Calu3 (cell line): ENCODE measurements around the gene IZUMO4. TPM values are rescaled to one million over a fixed set of nuclear protein-coding genes. Genes with fewer than 3 reads are reported as not detected.

Experiments used
- BruUV-seq: library from RNA; stranded (reverse); fragments of 400-500 nt; replicated peaks from 2 replicates; lab custom pipeline; 2021; lab: Mats Ljungman, UMichigan
- CTCF ChIA-PET: fragments of 300-600 bp; sonication (Branson Sonifier 250); formaldehyde crosslinking; loops from one replicate; lab custom pipeline; 2022; ENCODE audit warnings: antibody characterized with exemption; lab: Charles Lee
- DNase-seq: peaks from one replicate; pipeline ENCODE4 v3.0.0; 2022
- H3K27ac Mint-ChIP-seq: one replicate; pipeline ENCODE4 v1.8.0; 2022; ENCODE audit warnings: mixed read lengths; ENCODE audit not compliant: unreplicated experiment
- H3K27me3 Mint-ChIP-seq: one replicate; pipeline ENCODE4 v1.8.0; 2022; ENCODE audit warnings: mixed read lengths; ENCODE audit not compliant: unreplicated experiment
- H3K36me3 Mint-ChIP-seq: one replicate; pipeline ENCODE4 v1.8.0; 2022; ENCODE audit warnings: mild to moderate bottlenecking, moderate library complexity, mixed read lengths; ENCODE audit not compliant: insufficient read depth, unreplicated experiment
- H3K4me1 Mint-ChIP-seq: one replicate; pipeline ENCODE4 v1.8.0; 2022; ENCODE audit warnings: mild to moderate bottlenecking, low read depth, mixed read lengths; ENCODE audit not compliant: unreplicated experiment
- H3K4me3 Mint-ChIP-seq: one replicate; pipeline ENCODE4 v1.8.0; 2022; ENCODE audit warnings: mild to moderate bottlenecking, low read depth, moderate library complexity, mixed read lengths; ENCODE audit not compliant: unreplicated experiment
- H3K9me3 Mint-ChIP-seq: one replicate; pipeline ENCODE4 v1.8.0; 2022; ENCODE audit warnings: low read depth, mixed read lengths; ENCODE audit not compliant: unreplicated experiment
- CTCF ChIP-seq: fragments of 200-600 bp; IDR thresholded peaks from one replicate; pipeline ENCODE4 v1.8.0; 2022; ENCODE audit warnings: antibody characterized with exemption; ENCODE audit not compliant: unreplicated experiment
- intact Hi-C: fragments of 100-400 bp; cut with micrococcal nuclease; formaldehyde crosslinking; loops from one replicate; pipeline ENCODE4 v1.10.0; 2022; ENCODE audit not compliant: unreplicated experiment
- total RNA-seq: library from RNA; stranded (reverse); gene quantifications from 2 replicates; pipeline ENCODE4 v1.2.3, GENCODE V29; 2022

IZUMO4 gene
- total RNA-seq, 1 experiment from 2014 or later, result 2.7 TPM

- H3K27me3 Mint-ChIP-seq, result no peaks in the 10 kb centered on the region
- intact Hi-C loops, result no loop called here
- H3K9me3 Mint-ChIP-seq, result no peaks in the 10 kb centered on the region
- DNase-seq, result no peak
- CTCF ChIA-PET, result no interaction called here
- peaks cover 52% of the 10 kb centered on the region for H3K36me3 Mint-ChIP-seq
- peak overlapping the region; percentile 74 for H3K4me3 Mint-ChIP-seq
- no peaks in the 10 kb centered on the region for H3K4me1 Mint-ChIP-seq
- BruUV-seq, result no TSS peak
- H3K27ac Mint-ChIP-seq, result peak overlapping the region; percentile 70
- TF ChIP-seq CTCF, result no peak
Observed at GRCh38 chr19:2048959-2049740, 47.6 kb upstream of the IZUMO4 start.

GRCh38 chr19:2049741-2050348 is 46.9 kb upstream of the IZUMO4 start:
- DNase-seq, result peak; percentile 69
- intact Hi-C loops, result no loop called here

GRCh38 chr19:2050349-2050990 is 46.2 kb upstream of the IZUMO4 start:
- BruUV-seq, result TSS peak; percentile 86
- no peak for TF ChIP-seq CTCF
- no peaks in the 10 kb centered on the region for H3K4me1 Mint-ChIP-seq
- intact Hi-C loops, result no loop called here
- peaks cover 45% of the 10 kb centered on the region for H3K36me3 Mint-ChIP-seq
- CTCF ChIA-PET, result no interaction called here
- no peaks in the 10 kb centered on the region for H3K9me3 Mint-ChIP-seq
- H3K27ac Mint-ChIP-seq, result peak overlapping the region; percentile 70
- DNase-seq, result no peak
- H3K4me3 Mint-ChIP-seq, result peak overlapping the region; percentile 74
- H3K27me3 Mint-ChIP-seq, result no peaks in the 10 kb centered on the region

More at GRCh38 chr19:2049741-2050348, 46.9 kb upstream of the IZUMO4 start:
- BruUV-seq, result TSS peak; percentile 57
- Mint-ChIP-seq H3K4me1 (no peaks in the 10 kb centered on the region), H3K4me3 (peak overlapping the region; percentile 74), H3K27ac (peak overlapping the region; percentile 70), H3K9me3 (no peaks in the 10 kb centered on the region), H3K36me3 (peaks cover 51% of the 10 kb centered on the region), H3K27me3 (no peaks in the 10 kb centered on the region)
- CTCF ChIA-PET, result no interaction called here
- TF ChIP-seq CTCF, result no peak

GRCh38 chr19:2050991-2051772 is 45.5 kb upstream of the IZUMO4 start, which contains the start of gene MKNK2:
MKNK2 (minus strand) TSS chr19:2051244; CDS start chr19:2050851, 393 bp downstream.
- intact Hi-C loops, result no loop called here
- BruUV-seq, result no TSS peak
- Mint-ChIP-seq H3K4me1 (no peaks in the 10 kb centered on the region), H3K27me3 (no peaks in the 10 kb centered on the region), H3K4me3 (peak within 1 kb of the TSS; percentile 74), H3K9me3 (no peaks in the 10 kb centered on the region), H3K27ac (peak within 1 kb of the TSS; percentile 90), H3K36me3 (peaks cover 42% of the 10 kb centered on the region)
- TF ChIP-seq CTCF, result no peak
- DNase-seq, result peak; percentile 90
- CTCF ChIA-PET, result no interaction called here
